GM12878 (cell line): ENCODE measurements around the gene CPEB1. TPM values are rescaled to one million over a fixed set of nuclear protein-coding genes. Genes with fewer than 3 reads are reported as not detected.

Experiments
- ATAC-seq: fragments of 200-7000 bp; cut with Tn5 transposase; 3 replicates; pipeline ENCODE4 v1.9.1; 2020; ENCODE audit warnings: mild to moderate bottlenecking, moderate library complexity
- BruUV-seq: library from RNA; stranded (reverse); fragments of 400-500 nt; replicated peaks from 2 replicates; lab custom pipeline; 2021; lab: Mats Ljungman, UMichigan
- CTCF ChIA-PET: fragments of 300-600 bp; sonication (Branson Sonifier 250); formaldehyde crosslinking; extraction: SDS; loops from one replicate; lab custom pipeline; 2021; ENCODE audit warnings: inconsistent platforms; lab: Yijun Ruan, JAX
- POLR2A ChIA-PET: fragments of 350-600 bp; formaldehyde crosslinking; extraction: SDS; loops from one replicate; lab custom pipeline; 2021; ENCODE audit warnings: inconsistent platforms; lab: Charles Lee
- RAD21 ChIA-PET: fragments of 300-600 bp; sonication (Branson Sonifier 250); formaldehyde crosslinking; loops from one replicate; lab custom pipeline; 2023; ENCODE audit warnings: antibody characterized with exemption; ENCODE audit not compliant: unreplicated experiment; lab: Charles Lee
- SMC1A ChIA-PET: fragments of 300-600 bp; sonication (Branson Sonifier 250); formaldehyde crosslinking; loops from one replicate; lab custom pipeline; 2023; ENCODE audit not compliant: unreplicated experiment, uncharacterized antibody; lab: Charles Lee
- DNase-seq: peaks from one replicate; pipeline ENCODE4 v3.0.0-alpha.2; 2011; ENCODE audit warnings: low read depth, low spot score
- FAIRE-seq: peaks from 3 replicates; lab custom pipeline; 2011; peaks lifted over from hg19 to GRCh38; lab: Jason Lieb, UNC
- H2AFZ ChIP-seq: 2 replicates; pipeline ENCODE4 v1.6.0; 2011; ENCODE audit warnings: low read depth, low read length, control low read depth; ENCODE audit not compliant: control insufficient read depth
- H3K27ac ChIP-seq: 2 replicates; pipeline ENCODE4 v1.5.1; 2011; ENCODE audit warnings: control low read depth; ENCODE audit not compliant: control insufficient read depth, insufficient read depth
- H3K27me3 ChIP-seq, 2 experiments: replicated peaks in 1 of 2; 2 replicates each; pipeline versions ENCODE4 v1.6.0 to v1.6.1; 2011; ENCODE audit warnings: low read length in 1 of 2; ENCODE audit not compliant: control insufficient read depth in 2 of 2, insufficient read depth in 2 of 2
- H3K36me3 ChIP-seq, 2 experiments: 2 replicates each; pipeline ENCODE4 v1.5.1; 2011; ENCODE audit warnings: low read length in 1 of 2; ENCODE audit not compliant: control insufficient read depth in 2 of 2, insufficient read depth in 2 of 2
- H3K4me1 ChIP-seq: 2 replicates; pipeline ENCODE4 v1.6.1; 2011; ENCODE audit warnings: mild to moderate bottlenecking, low read length, moderate library complexity, mixed read lengths; ENCODE audit not compliant: control insufficient read depth, insufficient read depth
- H3K4me2 ChIP-seq: 2 replicates; pipeline ENCODE4 v1.6.0; 2011; ENCODE audit warnings: control low read depth; ENCODE audit not compliant: control insufficient read depth, insufficient read depth
- H3K4me3 ChIP-seq: fragments of 200-600 bp; sonication (generic); 2 replicates; pipeline ENCODE4 v1.5.1; 2016
- H3K79me2 ChIP-seq: 2 replicates; pipeline ENCODE4 v1.6.0; 2011; ENCODE audit warnings: low read length; ENCODE audit not compliant: control insufficient read depth, insufficient read depth
- H3K9ac ChIP-seq: 2 replicates; pipeline ENCODE4 v1.8.0; 2011; ENCODE audit warnings: low read length, control low read depth, mixed read lengths; ENCODE audit not compliant: control insufficient read depth, insufficient read depth
- H3K9me3 ChIP-seq: replicated peaks from 3 replicates; pipeline ENCODE4 v1.5.1; 2011; ENCODE audit warnings: mild to moderate bottlenecking, low read length; ENCODE audit not compliant: control insufficient read depth, insufficient read depth
- H4K20me1 ChIP-seq: 2 replicates; pipeline ENCODE4 v1.6.0; 2011; ENCODE audit not compliant: control insufficient read depth, insufficient read depth
- CHD4 ChIP-seq: fragments of 200-600 bp; sonication (generic); IDR thresholded peaks from 2 replicates; pipeline ENCODE4 v1.6.1; 2016; ENCODE audit warnings: mild to moderate bottlenecking
- ELK1 ChIP-seq: IDR thresholded peaks from 2 replicates; pipeline ENCODE4 v1.6.1; 2012; ENCODE audit warnings: low read depth, low read length, improper control_type of control experiment
- SKIL ChIP-seq: fragments of 450-650 bp; IDR thresholded peaks from 2 replicates; pipeline ENCODE4 v1.6.1; 2017; ENCODE audit warnings: mild to moderate bottlenecking, low read depth, inconsistent platforms; ENCODE audit not compliant: poor library complexity, severe bottlenecking
- SMAD1 ChIP-seq: fragments of 450-650 bp; IDR thresholded peaks from 2 replicates; pipeline ENCODE4 v1.6.1; 2018; ENCODE audit warnings: mild to moderate bottlenecking, low read depth; ENCODE audit not compliant: partially characterized antibody
- USF1 ChIP-seq: IDR thresholded peaks from 2 replicates; pipeline ENCODE4 v1.6.1; 2011; ENCODE audit warnings: borderline replicate concordance, low read depth, mild to moderate bottlenecking, moderate library complexity, mixed read lengths, low read length; ENCODE audit not compliant: insufficient read depth; ENCODE audit errors: extremely low read length
- WGBS: methylation state at CpG from one replicate; pipeline ENCODE4 v1.1.6; 2016; ENCODE audit warnings: low lambda C conversion rate; ENCODE audit not compliant: insufficient replicate concordance, insufficient coverage; ENCODE audit errors: missing lambda C conversion rate; 5-methylcytosine and 5-hydroxymethylcytosine counted together
- in situ Hi-C: fragments of 300-500 bp; cut with MboI; formaldehyde crosslinking; loops from 9 replicates; pipeline ENCODE4 v1.14.3; 2018; ENCODE audit warnings: mixed read lengths
- intact Hi-C: fragments of 100-400 bp; cut with micrococcal nuclease; formaldehyde crosslinking; loops from one replicate; pipeline ENCODE4 v1.14.2; 2022; ENCODE audit not compliant: unreplicated experiment
- polyA plus RNA-seq, 11 experiments: library from polyadenylated mRNA; depleted of rRNA in 4 of 11; unstranded in 6 of 11; stranded (reverse) in 5 of 11; fragments of >200 nt; fragmentation: Nextera tagmentation in 4 of 11; fragmentation: Illumina TruSeq in 1 of 11; extraction: Ambion mirVana in 4 of 11; extraction: Trizol in 1 of 11; gene quantifications; 1 replicate in 1 of 11; 2 replicates in 10 of 11; pipeline versions ENCODE4 v1.2.1 to v1.2.3, GENCODE V29; 2011 to 2016; ENCODE audit warnings: inconsistent platforms in 2 of 11, missing spikeins in 2 of 11, low read depth in 1 of 11
- total RNA-seq, 4 experiments: library from RNA; depleted of rRNA in 3 of 4; stranded (reverse); fragments of >200 nt in 3 of 4; fragmentation: Illumina TruSeq in 1 of 4; extraction: Trizol in 1 of 4; gene quantifications; 2 replicates each; pipeline versions ENCODE4 v1.2.1 to v1.2.3, GENCODE V29; 2013 to 2021
- TF ChIP-seq, protein P1 (sequence below): fragments of 450-650 bp; conservative IDR thresholded peaks from 2 replicates; pipeline ENCODE4 v1.6.1; 2017; ENCODE audit warnings: mild to moderate bottlenecking, moderate library complexity
- TF ChIP-seq, protein P2 (sequence below): fragments of 450-650 bp; IDR thresholded peaks from 2 replicates; pipeline ENCODE4 v1.6.1; 2016; ENCODE audit warnings: mild to moderate bottlenecking

Gene CPEB1
- total and polyA plus RNA-seq, 10 of the 15 experiments (the other 5 are each of a cell fraction or from before 2014, with no cell fraction given) = 0.05 to 1.1 (median 0.46) TPM

GRCh38 chr15:82677720-82678323 is 30.7 kb upstream of the CPEB1 start:
- CTCF ChIA-PET = no interaction called here
- Histone ChIP-seq H3K4me2 (no peak overlapping the region), H3K4me1 (no peaks in the 10 kb centered on the region), H3K4me3 (no peak overlapping the region), H2AFZ (no peak overlapping the region), H3K27me3 (no peaks in the 10 kb centered on the region; a peak in 1 of 4 replicates), H4K20me1 (no peaks in the 10 kb centered on the region), H3K79me2 (no peaks in the 10 kb centered on the region), H3K36me3 (no peaks in the 10 kb centered on the region), H3K9me3 (no peaks in the 10 kb centered on the region; the same call in 2 of the 3 replicates), H3K9ac (no peak overlapping the region), H3K27ac (no peak overlapping the region)
- in situ Hi-C loops = no loop called here
- RAD21 ChIA-PET = no interaction called here
- ATAC-seq = no peak
- no peak for DNase-seq
- TF ChIP-seq ELK1 (no peak), USF1 (no peak), SKIL (no peak), SMAD1 (no peak), CHD4 (no peak)
- TF ChIP-seq, protein P1, sequence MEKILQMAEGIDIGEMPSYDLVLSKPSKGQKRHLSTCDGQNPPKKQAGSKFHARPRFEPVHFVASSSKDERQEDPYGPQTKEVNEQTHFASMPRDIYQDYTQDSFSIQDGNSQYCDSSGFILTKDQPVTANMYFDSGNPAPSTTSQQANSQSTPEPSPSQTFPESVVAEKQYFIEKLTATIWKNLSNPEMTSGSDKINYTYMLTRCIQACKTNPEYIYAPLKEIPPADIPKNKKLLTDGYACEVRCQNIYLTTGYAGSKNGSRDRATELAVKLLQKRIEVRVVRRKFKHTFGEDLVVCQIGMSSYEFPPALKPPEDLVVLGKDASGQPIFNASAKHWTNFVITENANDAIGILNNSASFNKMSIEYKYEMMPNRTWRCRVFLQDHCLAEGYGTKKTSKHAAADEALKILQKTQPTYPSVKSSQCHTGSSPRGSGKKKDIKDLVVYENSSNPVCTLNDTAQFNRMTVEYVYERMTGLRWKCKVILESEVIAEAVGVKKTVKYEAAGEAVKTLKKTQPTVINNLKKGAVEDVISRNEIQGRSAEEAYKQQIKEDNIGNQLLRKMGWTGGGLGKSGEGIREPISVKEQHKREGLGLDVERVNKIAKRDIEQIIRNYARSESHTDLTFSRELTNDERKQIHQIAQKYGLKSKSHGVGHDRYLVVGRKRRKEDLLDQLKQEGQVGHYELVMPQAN = no peak
- TF ChIP-seq, protein P2, sequence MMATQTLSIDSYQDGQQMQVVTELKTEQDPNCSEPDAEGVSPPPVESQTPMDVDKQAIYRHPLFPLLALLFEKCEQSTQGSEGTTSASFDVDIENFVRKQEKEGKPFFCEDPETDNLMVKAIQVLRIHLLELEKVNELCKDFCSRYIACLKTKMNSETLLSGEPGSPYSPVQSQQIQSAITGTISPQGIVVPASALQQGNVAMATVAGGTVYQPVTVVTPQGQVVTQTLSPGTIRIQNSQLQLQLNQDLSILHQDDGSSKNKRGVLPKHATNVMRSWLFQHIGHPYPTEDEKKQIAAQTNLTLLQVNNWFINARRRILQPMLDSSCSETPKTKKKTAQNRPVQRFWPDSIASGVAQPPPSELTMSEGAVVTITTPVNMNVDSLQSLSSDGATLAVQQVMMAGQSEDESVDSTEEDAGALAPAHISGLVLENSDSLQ = no peak
- no TSS peak for BruUV-seq
- POLR2A ChIA-PET = no interaction called here
- FAIRE-seq = no peak
- intact Hi-C loops = no loop called here
- 44% methylated on average over 7 of the region's 7 CpGs for WGBS
- SMC1A ChIA-PET = no interaction called here
